ENCODE data around the gene IL1RAPL1. TPM values are rescaled to one million over a fixed set of nuclear protein-coding genes. Genes with fewer than 3 reads are reported as not detected.

IL1RAPL1 gene
- total RNA-seq, 1 donor from 2014 or later = 0.66 TPM

DNA sequence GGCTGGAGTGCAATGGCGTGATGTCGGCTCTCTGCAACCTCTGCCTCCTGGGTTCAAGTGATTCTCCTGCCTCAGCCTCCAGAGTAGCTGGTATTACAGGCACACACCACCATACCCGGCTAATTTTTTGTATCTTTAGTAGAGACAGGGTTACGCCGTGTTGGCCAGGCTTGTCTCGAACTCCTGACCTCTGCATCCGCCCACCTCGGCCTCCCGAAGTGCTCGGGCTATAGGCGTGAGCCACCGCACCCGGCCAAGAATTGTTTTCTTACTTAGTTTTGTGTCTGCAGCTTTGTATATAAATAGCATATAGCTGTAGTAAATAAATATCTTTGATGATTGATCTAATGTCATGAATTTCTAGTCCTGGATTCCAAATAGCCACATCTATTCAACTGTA lies 81.1 kb downstream of the IL1RAPL1 start:
- TF ChIP-seq, protein P1, sequence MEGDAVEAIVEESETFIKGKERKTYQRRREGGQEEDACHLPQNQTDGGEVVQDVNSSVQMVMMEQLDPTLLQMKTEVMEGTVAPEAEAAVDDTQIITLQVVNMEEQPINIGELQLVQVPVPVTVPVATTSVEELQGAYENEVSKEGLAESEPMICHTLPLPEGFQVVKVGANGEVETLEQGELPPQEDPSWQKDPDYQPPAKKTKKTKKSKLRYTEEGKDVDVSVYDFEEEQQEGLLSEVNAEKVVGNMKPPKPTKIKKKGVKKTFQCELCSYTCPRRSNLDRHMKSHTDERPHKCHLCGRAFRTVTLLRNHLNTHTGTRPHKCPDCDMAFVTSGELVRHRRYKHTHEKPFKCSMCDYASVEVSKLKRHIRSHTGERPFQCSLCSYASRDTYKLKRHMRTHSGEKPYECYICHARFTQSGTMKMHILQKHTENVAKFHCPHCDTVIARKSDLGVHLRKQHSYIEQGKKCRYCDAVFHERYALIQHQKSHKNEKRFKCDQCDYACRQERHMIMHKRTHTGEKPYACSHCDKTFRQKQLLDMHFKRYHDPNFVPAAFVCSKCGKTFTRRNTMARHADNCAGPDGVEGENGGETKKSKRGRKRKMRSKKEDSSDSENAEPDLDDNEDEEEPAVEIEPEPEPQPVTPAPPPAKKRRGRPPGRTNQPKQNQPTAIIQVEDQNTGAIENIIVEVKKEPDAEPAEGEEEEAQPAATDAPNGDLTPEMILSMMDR (IDR thresholded peaks at IDR 0.05; ENCODE audit: partially characterized antibody, unreplicated experiment) = no peak
- DNase-seq = no peak
- no peak overlapping the region for H3K27ac Mint-ChIP-seq (ENCODE audit: unreplicated experiment)
- H3K27me3 Mint-ChIP-seq (ENCODE audit: unreplicated experiment) = no peaks in the 10 kb centered on the region
- H3K9me3 Mint-ChIP-seq (ENCODE audit: unreplicated experiment) = no peaks in the 10 kb centered on the region
- H3K36me3 Mint-ChIP-seq (ENCODE audit: unreplicated experiment) = no peaks in the 10 kb centered on the region
- H3K4me1 Mint-ChIP-seq (ENCODE audit: low read depth, unreplicated experiment) = no peaks in the 10 kb centered on the region
- no peak overlapping the region for H3K4me3 Mint-ChIP-seq (ENCODE audit: unreplicated experiment)

DNA sequence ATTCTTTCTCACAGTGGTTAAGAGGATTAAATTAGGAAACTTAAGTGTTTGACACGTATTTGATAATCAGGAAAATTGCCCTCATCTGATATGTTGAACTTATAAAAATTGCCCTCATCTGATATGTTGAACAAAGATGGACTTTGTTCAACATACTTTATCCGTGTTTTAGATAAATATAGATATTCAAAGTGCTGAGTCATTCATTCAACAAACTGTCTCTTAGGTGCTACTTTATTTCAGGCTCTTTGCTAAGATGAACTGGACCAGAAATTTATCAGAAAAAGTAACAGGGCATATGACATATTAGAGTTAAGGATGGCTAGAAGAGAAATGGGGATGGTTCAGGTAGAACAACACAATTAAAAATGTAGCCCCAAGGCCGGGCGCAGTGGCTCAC lies 81.7 kb downstream of the IL1RAPL1 start:
- no peaks in the 10 kb centered on the region for H3K4me1 Mint-ChIP-seq (ENCODE audit: low read depth, unreplicated experiment)
- no peaks in the 10 kb centered on the region for H3K27me3 Mint-ChIP-seq (ENCODE audit: unreplicated experiment)
- no peaks in the 10 kb centered on the region for H3K36me3 Mint-ChIP-seq (ENCODE audit: unreplicated experiment)
- no peak overlapping the region for H3K4me3 Mint-ChIP-seq (ENCODE audit: unreplicated experiment)
- TF ChIP-seq, protein P1 (IDR thresholded peaks at IDR 0.05; ENCODE audit: partially characterized antibody, unreplicated experiment) = no peak
- DNase-seq = no peak
- H3K9me3 Mint-ChIP-seq (ENCODE audit: unreplicated experiment) = no peaks in the 10 kb centered on the region
- no peak overlapping the region for H3K27ac Mint-ChIP-seq (ENCODE audit: unreplicated experiment)

DNA sequence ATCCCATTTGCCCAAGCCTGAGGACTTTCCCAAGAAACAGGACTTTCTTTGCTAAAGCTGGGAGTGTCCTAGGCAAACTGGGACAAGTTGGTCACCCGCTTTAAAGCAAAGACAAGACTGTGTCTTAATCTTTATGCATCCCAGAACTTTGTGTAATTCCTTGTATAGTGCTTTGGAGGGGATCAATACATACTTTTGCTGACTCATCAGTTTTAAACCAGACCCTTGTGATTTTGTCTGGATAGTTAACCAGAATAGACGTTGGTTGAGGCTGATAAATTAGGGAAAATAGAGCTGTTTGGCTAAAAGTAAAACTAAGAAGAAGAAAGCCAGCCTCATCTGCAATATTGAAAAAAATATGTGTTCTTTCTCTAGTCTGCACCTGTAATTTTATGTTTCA lies 82.8 kb downstream of the IL1RAPL1 start:
- H3K27ac Mint-ChIP-seq (ENCODE audit: unreplicated experiment) = no peak overlapping the region
- no peak overlapping the region for H3K4me3 Mint-ChIP-seq (ENCODE audit: unreplicated experiment)
- DNase-seq = no peak
- TF ChIP-seq, protein P1 (IDR thresholded peaks at IDR 0.05; ENCODE audit: partially characterized antibody, unreplicated experiment) = no peak
- no peaks in the 10 kb centered on the region for H3K9me3 Mint-ChIP-seq (ENCODE audit: unreplicated experiment)
- no peaks in the 10 kb centered on the region for H3K4me1 Mint-ChIP-seq (ENCODE audit: low read depth, unreplicated experiment)
- no peaks in the 10 kb centered on the region for H3K36me3 Mint-ChIP-seq (ENCODE audit: unreplicated experiment)
- no peaks in the 10 kb centered on the region for H3K27me3 Mint-ChIP-seq (ENCODE audit: unreplicated experiment)

DNA sequence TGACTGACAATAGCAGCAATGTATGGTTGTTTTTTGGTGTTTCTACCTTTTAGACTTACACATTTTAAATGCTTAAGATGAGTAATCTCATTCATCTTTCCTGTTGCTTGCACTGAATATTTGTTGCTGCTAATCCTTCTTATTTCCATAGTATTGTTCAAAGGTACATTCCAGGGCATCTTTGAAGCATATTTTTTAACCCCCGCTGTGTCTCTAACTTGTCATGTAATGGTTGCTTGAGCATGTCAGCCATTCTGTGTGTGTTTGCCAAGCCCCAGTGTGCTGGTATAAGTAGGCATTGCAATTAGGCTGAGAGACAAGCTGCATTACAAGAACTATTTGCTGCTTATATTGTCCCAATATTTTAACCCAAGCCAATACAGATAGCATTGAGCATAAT lies 87.9 kb downstream of the IL1RAPL1 start:
- no peak overlapping the region for H3K27ac Mint-ChIP-seq (ENCODE audit: unreplicated experiment)
- H3K4me3 Mint-ChIP-seq (ENCODE audit: unreplicated experiment) = no peak overlapping the region
- no peaks in the 10 kb centered on the region for H3K27me3 Mint-ChIP-seq (ENCODE audit: unreplicated experiment)
- no peak for DNase-seq
- H3K4me1 Mint-ChIP-seq (ENCODE audit: low read depth, unreplicated experiment) = no peaks in the 10 kb centered on the region
- no peaks in the 10 kb centered on the region for H3K9me3 Mint-ChIP-seq (ENCODE audit: unreplicated experiment)
- H3K36me3 Mint-ChIP-seq (ENCODE audit: unreplicated experiment) = no peaks in the 10 kb centered on the region
- TF ChIP-seq, protein P1 (IDR thresholded peaks at IDR 0.05; ENCODE audit: partially characterized antibody, unreplicated experiment) = no peak

DNA sequence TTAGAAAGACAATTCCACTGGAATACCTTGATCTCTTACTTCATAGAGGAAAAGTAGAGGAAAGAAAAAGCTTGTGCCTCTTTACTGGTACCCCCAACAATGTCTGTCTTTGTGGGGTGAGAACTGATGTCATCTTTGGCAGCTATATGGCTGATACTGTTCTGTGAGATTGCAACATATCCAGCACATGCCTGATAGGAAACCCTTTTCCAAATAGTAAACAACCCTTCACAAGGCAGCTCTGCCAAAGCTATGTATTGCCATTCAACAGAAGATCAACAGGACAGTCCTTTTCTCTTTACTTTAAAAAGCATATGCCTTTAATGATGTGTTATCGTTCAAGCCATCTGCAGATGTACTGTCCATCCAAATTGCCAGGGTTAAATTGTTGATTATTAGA lies 105.9 kb downstream of the IL1RAPL1 start:
- H3K27ac Mint-ChIP-seq (ENCODE audit: unreplicated experiment) = no peak overlapping the region
- H3K27me3 Mint-ChIP-seq (ENCODE audit: unreplicated experiment) = no peaks in the 10 kb centered on the region
- no peak for DNase-seq
- H3K36me3 Mint-ChIP-seq (ENCODE audit: unreplicated experiment) = no peaks in the 10 kb centered on the region
- H3K4me3 Mint-ChIP-seq (ENCODE audit: unreplicated experiment) = no peak overlapping the region
- no peaks in the 10 kb centered on the region for H3K4me1 Mint-ChIP-seq (ENCODE audit: low read depth, unreplicated experiment)
- H3K9me3 Mint-ChIP-seq (ENCODE audit: unreplicated experiment) = no peaks in the 10 kb centered on the region
- TF ChIP-seq, protein P1 (IDR thresholded peaks at IDR 0.05; ENCODE audit: partially characterized antibody, unreplicated experiment) = no peak

Measured in glutamatergic neuron (in vitro differentiated cells).